Heart left ventricle (tissue), 16 donors: ENCODE measurements around the gene DAPK2. TPM values are rescaled to one million over a fixed set of nuclear protein-coding genes. Genes with fewer than 3 reads are reported as not detected.

Experiments used
- ATAC-seq, 4 donors: fragments of 200-7000 bp; cut with Tn5 transposase; one replicate each; pipeline ENCODE4 v1.9.1; 2020 to 2022; ENCODE audit warnings: moderate library complexity in 4 of 4, mild to moderate bottlenecking in 3 of 4, moderate number of reproducible peaks in 1 of 4
- DNase-seq, 5 donors: peaks; one replicate each; pipeline ENCODE4 v3.0.0-alpha.2; 2020
- H3K27ac ChIP-seq, 12 donors: fragments of 200-600 bp; sonication (generic) in 4 of 12; one replicate each; pipeline versions ENCODE4 v1.5.0 to v1.8.0; 2016 to 2022; ENCODE audit warnings: mild to moderate bottlenecking in 2 of 12
- H3K27me3 ChIP-seq, 9 donors: fragments of 200-600 bp; sonication (generic) in 2 of 9; one replicate each; pipeline versions ENCODE4 v1.5.1 to v1.8.0; 2016 to 2022; ENCODE audit warnings: mild to moderate bottlenecking in 3 of 9
- H3K36me3 ChIP-seq, 9 donors: fragments of 200-600 bp; sonication (generic) in 2 of 9; one replicate each; pipeline versions ENCODE4 v1.5.0 to v1.8.0; 2018 to 2022; ENCODE audit warnings: mild to moderate bottlenecking in 2 of 9
- H3K4me1 ChIP-seq, 12 donors: fragments of 200-600 bp; sonication (generic) in 4 of 12; one replicate each; pipeline versions ENCODE4 v1.5.0 to v1.8.0; 2016 to 2022; ENCODE audit warnings: mild to moderate bottlenecking in 3 of 12
- H3K4me3 ChIP-seq, 12 donors: fragments of 200-600 bp; sonication (generic) in 4 of 12; one replicate each; pipeline versions ENCODE4 v1.5.0 to v1.8.0; 2017 to 2022; ENCODE audit warnings: mild to moderate bottlenecking in 9 of 12, moderate library complexity in 4 of 12
- H3K9me3 ChIP-seq, 12 donors: fragments of 200-600 bp; sonication (generic) in 4 of 12; one replicate each; pipeline versions ENCODE4 v1.5.0 to v1.8.0; 2016 to 2022; ENCODE audit warnings: mild to moderate bottlenecking in 1 of 12
- CTCF ChIP-seq, 12 donors: fragments of 200-600 bp; sonication (generic) in 4 of 12; IDR thresholded peaks; one replicate each; pipeline versions ENCODE4 v1.5.0 to v1.8.0; 2018 to 2022; ENCODE audit warnings: antibody characterized with exemption in 12 of 12, mild to moderate bottlenecking in 5 of 12
- POLR2A ChIP-seq, 2 donors: fragments of 450-650 bp; IDR thresholded peaks; one replicate each; pipeline ENCODE4 v1.6.1; 2017; ENCODE audit warnings: antibody characterized with exemption in 2 of 2, mild to moderate bottlenecking in 2 of 2, moderate library complexity in 2 of 2
- WGBS, 4 donors: extraction: QIAGEN DNeasy Blood & Tissue Kit in 2 of 4; methylation state at CpG; one replicate each; pipeline versions ENCODE4 v1.1.5 to v1.1.7; 2013 to 2018; 5-methylcytosine and 5-hydroxymethylcytosine counted together
- intact Hi-C, 10 donors: fragments of 100-400 bp; cut with DNase I; formaldehyde crosslinking; loops; one replicate each; pipeline versions ENCODE4 v1.11.1 to v1.14.2; 2022
- polyA plus RNA-seq, 2 donors: library from polyadenylated mRNA; stranded (reverse); fragments of 200-250 nt; gene quantifications; one replicate each; pipeline ENCODE4 v1.2.3, GENCODE V29; 2013
- total RNA-seq, 9 donors: library from RNA; depleted of rRNA in 2 of 9; stranded (reverse); fragments of >200 nt in 2 of 9; fragmentation: NEBNext Ultra II Directional in 3 of 9; extraction: Animal tissue kit (Norgen Biotek cat#: 25700) in 3 of 9; gene quantifications; one replicate each; pipeline versions ENCODE4 v1.1.0 to v1.2.4, GENCODE V29; 2016 to 2023
- donor health status: ischemic (EF 13 %, LVEDD 7.1; RV severe dilation, severe dysfunction).
- donor health status: healthy with polysubstance abuse.
- donor health status: DM: no; HTN: yes; CAD: no.
- donor health status: DM: no; HTN: no; CAD: no.
- donor health status: ischemic (EF 25% LVEDD 6.9; RV normal size, moderate dysfunction).
- donor health status: ischemic (EF 25% LVEDD 5.7; RV mildly dilated, moderate dysfunction).
- donor health status: healthy.
- donor health status: DM: yes; HTN: yes; CAD: no.
- donor health status: ischemic (EF 35%, LVEDD 5.7; RV mildly dilated, moderate dysfunction).
- donor health status: nonischemic (EF 11% LVEDD 7.7; RV severe dilation, severe dysfunction).
- donor health status: DM: yes; HTN: yes; CAD: no.
- donor health status: PGD.
- donor health status: ischemic (EF 29% LVEDD 5.4; RV normal size, mild dysfunction).
- donor health status: nonischemic (EF 23%, LVEDD 6.1; RV moderate dilation, normal function).

The DAPK2 gene
- total and polyA plus RNA-seq, 11 donors: 20.4 to 56.2 (median 26.4) TPM

DNA sequence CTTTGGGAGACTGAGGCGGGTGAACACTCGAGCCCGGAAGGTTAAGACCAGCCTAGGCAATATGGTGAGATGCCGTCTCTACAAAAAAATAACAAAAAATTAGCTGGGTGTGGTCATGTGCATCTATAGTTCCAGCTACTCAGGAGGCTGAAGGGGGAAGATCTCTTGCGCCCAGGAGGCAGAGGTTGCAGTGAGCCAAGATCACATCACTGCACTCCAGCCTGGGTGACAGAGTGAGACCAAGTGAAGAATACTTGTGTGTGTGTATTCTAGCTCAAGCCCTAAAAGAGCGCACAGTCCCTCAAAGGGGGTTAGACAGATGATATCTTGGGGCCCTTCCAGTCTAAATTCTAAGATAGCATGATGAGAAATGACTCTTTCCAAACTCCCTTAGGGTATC lies 23.7 kb downstream of the DAPK2 start:
- TF ChIP-seq CTCF (IDR thresholded peaks at IDR 0.05) (no peak), POLR2A (IDR thresholded peaks at IDR 0.05) (no peak)
- ATAC-seq (no peak), DNase-seq (no peak)
- Histone ChIP-seq H3K4me1 (peaks cover 0 to 84% (median 32%) of the 10 kb centered on the region in 12 donors), H3K9me3 (no peaks in the 10 kb centered on the region), H3K36me3 (no peaks in the 10 kb centered on the region), H3K4me3 (no peak overlapping the region), H3K27me3 (no peaks in the 10 kb centered on the region), H3K27ac (peak overlapping the region in 4 of 12 donors; percentile 4 to 67 (median 50))
- WGBS, 4 donors: 94 to 98% (median 96%) methylated on average over 6 of the region's 6 CpGs
- intact Hi-C loops: loop anchor here in 3 of 10 donors (5.0 to 10.0 kb wide), 3 partner anchors 35 to 48 kb away; no protein-coding TSS in a partner anchor

GRCh38 chr15:64019764-64020163 lies 26.5 kb downstream of the DAPK2 start:
- no peaks in the 10 kb centered on the region for H3K36me3 ChIP-seq
- DNase-seq (peak in 4 of 5 donors; percentile 49 to 84 (median 66)), ATAC-seq (peak; percentile 78 to 87 (median 86))
- H3K27me3 ChIP-seq: no peaks in the 10 kb centered on the region
- peak overlapping the region; percentile 38 to 80 (median 68) for H3K27ac ChIP-seq
- intact Hi-C loops: loop anchor here in 4 of 10 donors (5.0 to 10.0 kb wide), 4 partner anchors 32 to 45 kb away; no protein-coding TSS in a partner anchor
- H3K9me3 ChIP-seq: no peaks in the 10 kb centered on the region
- no peak for TF ChIP-seq CTCF (IDR thresholded peaks at IDR 0.05)
- no peak for TF ChIP-seq POLR2A (IDR thresholded peaks at IDR 0.05)
- H3K4me1 ChIP-seq: peaks cover 0 to 84% (median 24%) of the 10 kb centered on the region in 12 donors
- H3K4me3 ChIP-seq: no peak overlapping the region
- WGBS, 4 donors: 43 to 73% (median 57%) methylated on average over 2 of the region's 2 CpGs

DNA sequence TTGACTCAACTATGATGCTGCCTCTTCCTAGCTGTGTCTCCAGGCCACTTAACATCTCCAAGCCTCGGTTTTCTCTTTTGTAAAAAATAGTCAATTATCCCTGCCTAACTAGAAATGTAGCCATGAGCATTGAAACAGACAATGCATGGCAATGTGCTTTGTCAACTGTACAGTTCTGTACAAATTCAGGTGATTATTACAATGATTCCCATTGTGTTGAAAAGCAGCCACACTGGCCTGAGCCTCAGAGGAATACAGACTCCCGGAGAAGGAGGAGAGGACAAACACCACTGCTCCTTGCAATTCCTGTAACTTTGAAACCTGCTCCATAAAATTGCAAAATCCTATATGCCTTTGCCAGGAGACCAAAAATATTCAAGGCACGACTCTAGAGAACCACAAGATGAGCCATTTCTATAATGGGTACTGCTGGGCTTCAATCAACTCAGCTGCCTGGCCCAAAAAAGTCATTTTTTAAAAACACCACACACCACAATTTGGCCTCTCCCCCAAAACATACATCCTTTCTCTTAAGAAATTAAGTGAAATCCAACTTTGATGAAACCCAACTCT lies 28.6 kb downstream of the DAPK2 start:
- Histone ChIP-seq H3K27me3 (no peaks in the 10 kb centered on the region), H3K36me3 (no peaks in the 10 kb centered on the region), H3K9me3 (no peaks in the 10 kb centered on the region), H3K27ac (peak overlapping the region in 5 of 12 donors; percentile 56 to 80 (median 74)), H3K4me1 (peaks cover 0 to 90% (median 32%) of the 10 kb centered on the region in 12 donors), H3K4me3 (no peak overlapping the region)
- intact Hi-C loops: loop anchor here in 1 of 10 donors (5.0 kb wide), 1 partner anchor 35 kb away; no protein-coding TSS in a partner anchor
- no peak for TF ChIP-seq POLR2A (IDR thresholded peaks at IDR 0.05)
- no peak for TF ChIP-seq CTCF (IDR thresholded peaks at IDR 0.05)
- ATAC-seq: no peak
- WGBS, 4 donors: 76 to 84% (median 78%) methylated on average over 3 of the region's 3 CpGs
- no peak for DNase-seq

DNA sequence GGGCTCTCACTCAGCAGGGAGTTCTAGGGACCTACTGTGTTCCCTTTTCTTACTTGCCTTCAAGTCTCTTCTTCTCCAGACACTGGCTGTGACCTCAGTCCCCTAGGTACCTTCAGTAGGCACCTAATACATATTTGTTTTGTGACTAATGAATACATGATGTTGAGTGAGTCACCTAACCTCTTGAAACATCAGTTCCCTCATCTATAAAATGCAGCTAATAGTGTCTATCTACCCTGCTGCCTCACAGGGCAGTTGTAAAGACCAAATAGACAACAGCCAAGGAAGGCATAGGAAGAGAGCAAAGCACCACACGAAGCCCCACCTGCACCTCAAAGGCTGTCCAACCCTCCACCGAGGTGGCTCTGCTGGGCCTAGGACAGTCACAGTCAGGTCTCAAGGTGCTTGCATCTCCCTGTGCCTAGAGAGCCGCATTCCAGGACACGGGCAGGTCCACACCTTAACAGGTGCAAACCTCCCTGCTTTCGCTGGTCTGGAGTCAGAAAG lies 29.1 kb downstream of the DAPK2 start:
- 96 to 100% (median 98%) methylated on average over 5 of the region's 5 CpGs for WGBS, 4 donors

More for the DNA sequence above, 29.1 kb downstream of the DAPK2 start:
- ATAC-seq (no peak), DNase-seq (peak in 1 of 5 donors; percentile 8)
- Histone ChIP-seq H3K27me3 (no peaks in the 10 kb centered on the region), H3K4me1 (peaks cover 0 to 88% (median 31%) of the 10 kb centered on the region in 12 donors), H3K9me3 (no peaks in the 10 kb centered on the region), H3K27ac (peak overlapping the region in 4 of 12 donors; percentile 49 to 78 (median 62)), H3K36me3 (no peaks in the 10 kb centered on the region), H3K4me3 (no peak overlapping the region)
- no peak for TF ChIP-seq POLR2A (IDR thresholded peaks at IDR 0.05)
- TF ChIP-seq CTCF (IDR thresholded peaks at IDR 0.05): no peak
- intact Hi-C loops: loop anchor here in 1 of 10 donors (5.0 kb wide), 1 partner anchor 35 kb away; no protein-coding TSS in a partner anchor
